DOHH2 (cell line): ENCODE results near the gene CAPN7.
"Not testable (repeated sequence)": the region's sequence is repeated elsewhere in the genome, so short reads cannot be mapped to it uniquely, and the experiment has no call there.

Source experiments
- H3F3A ChIP-seq: fragments of 200-600 bp; sonication (generic), shearing (Covaris generic); 2 replicates; pipeline ENCODE4 v1.6.0; 2016; ENCODE audit warnings: antibody characterized with exemption, mild to moderate bottlenecking; ENCODE audit not compliant: control insufficient read depth, insufficient read depth
- H3K27ac ChIP-seq: fragments of 200-600 bp; sonication (generic); 2 replicates; pipeline ENCODE4 v1.5.1; 2014; ENCODE audit warnings: low read depth, mild to moderate bottlenecking, low read length, moderate library complexity
- H3K27me3 ChIP-seq: fragments of 200-600 bp; sonication (generic); 2 replicates; pipeline ENCODE4 v1.6.1; 2014; ENCODE audit warnings: mild to moderate bottlenecking, low read length, mixed read lengths; ENCODE audit not compliant: control insufficient read depth
- H3K36me3 ChIP-seq: fragments of 200-600 bp; sonication (generic); 2 replicates; pipeline ENCODE4 v1.6.1; 2014; ENCODE audit warnings: mild to moderate bottlenecking, low read length, moderate library complexity, mixed read lengths; ENCODE audit not compliant: control insufficient read depth
- H3K4me1 ChIP-seq: fragments of 200-600 bp; sonication (generic); 2 replicates; pipeline ENCODE4 v1.6.1; 2014; ENCODE audit warnings: mild to moderate bottlenecking, low read length, mixed read lengths; ENCODE audit not compliant: control insufficient read depth
- H3K4me2 ChIP-seq: fragments of 200-600 bp; sonication (generic); 2 replicates; pipeline ENCODE4 v1.6.0; 2014; ENCODE audit warnings: mild to moderate bottlenecking, low read length, moderate library complexity
- H3K4me3 ChIP-seq: fragments of 200-600 bp; sonication (generic); 2 replicates; pipeline ENCODE4 v1.5.1; 2014; ENCODE audit warnings: mild to moderate bottlenecking, low read length, mixed read lengths
- H3K79me2 ChIP-seq: fragments of 200-600 bp; sonication (generic); 2 replicates; pipeline ENCODE4 v1.6.1; 2014; ENCODE audit warnings: mild to moderate bottlenecking, low read length, mixed read lengths; ENCODE audit not compliant: control insufficient read depth
- H3K9me2 ChIP-seq: fragments of 200-600 bp; sonication (generic); replicated peaks from 2 replicates; pipeline ENCODE4 v1.6.1; 2014; ENCODE audit warnings: mild to moderate bottlenecking, low read length, mixed read lengths; ENCODE audit not compliant: control insufficient read depth
- H3K9me3 ChIP-seq: fragments of 200-600 bp; sonication (generic); 2 replicates; pipeline ENCODE4 v1.6.1; 2014; ENCODE audit warnings: antibody characterized with exemption, low read length, mixed read lengths; ENCODE audit not compliant: control insufficient read depth, insufficient read depth
- H4K20me1 ChIP-seq: fragments of 200-600 bp; sonication (generic); 2 replicates; pipeline ENCODE4 v1.6.0; 2014; ENCODE audit warnings: low read depth, mild to moderate bottlenecking, antibody characterized with exemption, low read length, moderate library complexity; ENCODE audit not compliant: control insufficient read depth, insufficient read depth
- CTCF ChIP-seq: fragments of 200-600 bp; sonication (generic); IDR thresholded peaks from one replicate; pipeline ENCODE4 v1.5.1; 2014; ENCODE audit warnings: antibody characterized with exemption, mild to moderate bottlenecking, low read depth, low read length; ENCODE audit not compliant: poor library complexity, severe bottlenecking
- EZH2phosphoT487 ChIP-seq: fragments of 200-600 bp; sonication (generic); IDR thresholded peaks from 2 replicates; pipeline ENCODE4 v1.6.1; 2017; ENCODE audit warnings: borderline replicate concordance, mild to moderate bottlenecking, antibody characterized with exemption, low read length, moderate library complexity, mixed read lengths

Gene CAPN7

GRCh38 chr3:15165061-15165460 lies 41.0 kb upstream of the CAPN7 start:
- no peaks in the 10 kb centered on the region for H3K27me3 ChIP-seq
- TF ChIP-seq EZH2phosphoT487, result no peak
- no peak for TF ChIP-seq CTCF
- no peaks in the 10 kb centered on the region for H3K9me3 ChIP-seq
- peaks cover 6% of the 10 kb centered on the region for H3K4me1 ChIP-seq
- H3K4me3 ChIP-seq, result no peak overlapping the region
- no peaks in the 10 kb centered on the region for H3F3A ChIP-seq
- H3K27ac ChIP-seq, result no peak overlapping the region
- H3K79me2 ChIP-seq, result no peaks in the 10 kb centered on the region
- H3K4me2 ChIP-seq, result no peak overlapping the region
- H3K9me2 ChIP-seq, result no peaks in the 10 kb centered on the region
- H4K20me1 ChIP-seq, result no peaks in the 10 kb centered on the region
- H3K36me3 ChIP-seq, result no peaks in the 10 kb centered on the region

DNA sequence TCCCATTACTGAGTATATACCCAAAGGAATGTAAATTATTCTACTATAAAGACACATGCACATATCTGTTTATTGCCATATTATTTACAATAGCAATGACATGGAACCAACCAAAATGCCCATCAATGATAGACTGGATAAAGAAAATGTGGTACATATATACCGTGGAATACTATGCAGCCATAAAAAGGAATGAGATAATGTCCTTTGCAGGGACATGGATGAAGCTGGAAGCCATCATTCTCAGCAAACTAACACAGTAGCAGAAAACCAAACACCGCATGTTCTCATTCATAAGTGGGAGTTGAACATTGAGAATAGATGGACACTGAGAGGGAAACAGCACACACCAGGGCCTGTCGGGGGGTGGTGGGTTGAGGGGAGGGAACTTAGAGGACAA lies 39.7 kb upstream of the CAPN7 start:
- H3K9me3 ChIP-seq, H3K79me2 ChIP-seq, H3K4me3 ChIP-seq, H3K9me2 ChIP-seq, H3K4me1 ChIP-seq, H3K36me3 ChIP-seq, H3F3A ChIP-seq, H3K27ac ChIP-seq, H3K4me2 ChIP-seq, H3K27me3 ChIP-seq, H4K20me1 ChIP-seq: not testable (repeated sequence)

DNA sequence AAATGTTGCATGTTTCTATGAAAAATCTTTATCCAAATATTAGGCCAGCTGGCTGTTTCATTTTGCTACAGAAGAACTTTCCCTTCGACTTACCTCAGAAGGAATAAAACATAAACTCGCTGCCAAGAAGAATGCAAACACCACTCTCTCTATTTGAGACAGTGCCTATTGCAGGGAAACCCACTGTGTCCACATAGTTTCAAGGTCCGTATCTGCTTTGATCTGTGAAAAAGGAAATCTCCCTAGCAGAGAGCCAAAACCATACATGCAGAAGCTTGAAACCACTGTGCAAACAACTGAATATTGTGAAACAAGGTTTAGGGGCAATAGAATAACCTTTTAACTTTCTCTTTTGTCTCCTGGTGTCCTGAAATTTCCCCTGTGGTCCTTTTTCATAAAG lies 35.0 kb upstream of the CAPN7 start:
- Histone ChIP-seq H3K27ac (no peak overlapping the region), H3K27me3 (no peaks in the 10 kb centered on the region), H3K9me2 (no peaks in the 10 kb centered on the region), H3F3A (no peaks in the 10 kb centered on the region), H3K4me2 (no peak overlapping the region), H4K20me1 (no peaks in the 10 kb centered on the region), H3K9me3 (no peaks in the 10 kb centered on the region), H3K36me3 (no peaks in the 10 kb centered on the region), H3K4me3 (no peak overlapping the region), H3K79me2 (no peaks in the 10 kb centered on the region), H3K4me1 (peaks cover 9% of the 10 kb centered on the region)
- no peak for TF ChIP-seq CTCF
- TF ChIP-seq EZH2phosphoT487, result no peak

GRCh38 chr3:15172806-15173205 lies 33.2 kb upstream of the CAPN7 start:
- H4K20me1 ChIP-seq, result no peaks in the 10 kb centered on the region
- peaks cover 9% of the 10 kb centered on the region for H3K4me1 ChIP-seq
- no peak overlapping the region for H3K4me3 ChIP-seq
- H3K9me2 ChIP-seq, result no peaks in the 10 kb centered on the region
- H3F3A ChIP-seq, result no peaks in the 10 kb centered on the region
- no peak overlapping the region for H3K27ac ChIP-seq
- H3K27me3 ChIP-seq, result no peaks in the 10 kb centered on the region
- H3K79me2 ChIP-seq, result no peaks in the 10 kb centered on the region
- TF ChIP-seq EZH2phosphoT487, result no peak
- TF ChIP-seq CTCF, result no peak
- H3K36me3 ChIP-seq, result no peaks in the 10 kb centered on the region
- no peak overlapping the region for H3K4me2 ChIP-seq
- no peaks in the 10 kb centered on the region for H3K9me3 ChIP-seq
